ENCODE measurements around the gene GOLGA6C. TPM values are rescaled to one million over a fixed set of nuclear protein-coding genes. Genes with fewer than 3 reads are reported as not detected.

GOLGA6C gene
- total and polyA plus RNA-seq, 7 experiments from 2014 or later: not detected

DNA sequence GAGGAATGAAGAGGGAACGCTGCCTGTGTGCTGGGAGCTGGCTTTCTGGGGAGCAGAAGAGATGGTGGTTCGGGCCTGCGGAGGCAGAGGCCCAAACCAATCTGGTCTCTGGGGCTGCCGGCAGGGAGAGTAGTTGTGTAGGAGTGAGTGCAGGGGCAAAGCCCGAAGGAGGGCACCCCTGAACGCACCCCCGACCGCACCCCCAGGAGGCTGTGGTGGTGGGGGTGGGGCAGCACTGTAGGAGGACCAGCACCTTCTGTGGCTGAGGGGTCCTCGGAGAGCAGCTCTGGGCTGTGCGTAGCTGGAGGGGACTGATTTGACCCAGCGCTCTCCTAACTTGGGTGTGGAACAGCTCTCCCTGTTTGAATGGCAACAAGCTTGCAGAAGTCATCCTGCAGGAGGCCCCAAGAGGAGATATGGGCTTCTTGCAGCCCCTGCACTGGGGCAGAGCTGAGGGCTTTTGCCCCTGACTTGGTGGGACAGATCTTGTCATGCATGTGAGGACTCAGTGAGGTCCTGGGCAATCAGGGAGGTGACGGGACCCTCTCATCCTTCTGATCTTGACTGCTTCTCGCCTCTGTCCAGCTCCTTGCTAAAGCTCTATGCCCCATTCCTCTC is 30.4 kb upstream of the GOLGA6C start:
- ATAC-seq: no peak
- H3K4me1 ChIP-seq (ENCODE audit: control insufficient read depth in 2 of 2, insufficient read depth in 2 of 2, low read length in 2 of 2): no peaks in the 10 kb centered on the region
- CTCF ChIA-PET: no interaction called here
- H3K27me3 ChIP-seq (ENCODE audit: control insufficient read depth in 2 of 2, insufficient read depth in 2 of 2, low read length in 2 of 2): no peaks in the 10 kb centered on the region
- Mint-ChIP-seq H3K27ac (no peak overlapping the region), H3K4me3 (no peak overlapping the region), H3K9me3 (no peaks in the 10 kb centered on the region), H3K27me3 (peaks cover 0 to 16% (median 11%) of the 10 kb centered on the region in 5 donors), H3K4me1 (peaks cover 0 to 5% (median 0%) of the 10 kb centered on the region in 7 donors), H3K36me3 (peaks cover 0 to 3% (median 0%) of the 10 kb centered on the region in 5 donors)
- POLR2A ChIA-PET: no interaction called here
- no peaks in the 10 kb centered on the region for H3K9me3 ChIP-seq (ENCODE audit: control insufficient read depth in 2 of 3, low read length in 3 of 3)
- no peak overlapping the region for H3K4me3 ChIP-seq (ENCODE audit: low read length)
- H3K36me3 ChIP-seq (ENCODE audit: control insufficient read depth in 2 of 3, insufficient read depth in 3 of 3, low read length in 3 of 3): no peaks in the 10 kb centered on the region
- intact Hi-C loops (cut with micrococcal nuclease): no loop called here
- no peak overlapping the region for H3K27ac ChIP-seq (ENCODE audit: low read depth, low read length)
- DNase-seq: peak in 1 of 9 donors; percentile 1

DNA sequence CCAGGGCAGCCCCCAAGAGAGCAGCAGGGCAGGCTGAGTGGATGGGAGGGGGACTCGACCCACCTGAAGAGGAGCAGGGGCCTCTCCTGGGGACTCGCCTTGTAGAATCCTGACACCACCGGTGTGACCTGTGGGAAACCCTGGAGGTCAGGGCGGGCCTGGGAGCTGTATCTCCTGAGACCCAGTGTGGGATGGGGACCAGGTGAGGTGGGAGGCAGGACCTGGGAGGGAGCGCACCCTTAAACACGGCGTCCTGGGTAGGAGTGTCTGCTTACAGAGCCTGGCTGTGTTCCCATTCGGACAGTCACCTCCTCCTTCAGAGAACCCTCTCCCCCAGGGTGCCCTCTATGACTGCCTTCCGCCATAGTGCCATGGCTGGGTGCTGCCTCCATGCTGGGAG is 29.3 kb upstream of the GOLGA6C start:
- intact Hi-C loops (cut with micrococcal nuclease): no loop called here
- Histone ChIP-seq H3K27ac (ENCODE audit: low read depth, low read length) (no peak overlapping the region), H3K36me3 (ENCODE audit: control insufficient read depth in 2 of 3, insufficient read depth in 3 of 3, low read length in 3 of 3) (no peaks in the 10 kb centered on the region), H3K4me3 (ENCODE audit: low read length) (no peak overlapping the region), H3K9me3 (ENCODE audit: control insufficient read depth in 2 of 3, low read length in 3 of 3) (no peaks in the 10 kb centered on the region), H3K27me3 (ENCODE audit: control insufficient read depth in 2 of 2, insufficient read depth in 2 of 2, low read length in 2 of 2) (no peaks in the 10 kb centered on the region), H3K4me1 (ENCODE audit: control insufficient read depth in 2 of 2, insufficient read depth in 2 of 2, low read length in 2 of 2) (no peaks in the 10 kb centered on the region)
- no peak overlapping the region for H3K4me3 Mint-ChIP-seq
- CTCF ChIA-PET: no interaction called here
- H3K27ac Mint-ChIP-seq: no peak overlapping the region
- H3K9me3 Mint-ChIP-seq: no peaks in the 10 kb centered on the region
- DNase-seq: peak in 1 of 9 donors; percentile 3
- H3K4me1 Mint-ChIP-seq: peaks cover 0 to 5% (median 0%) of the 10 kb centered on the region in 7 donors
- ATAC-seq: no peak
- POLR2A ChIA-PET: no interaction called here
- peaks cover 0 to 3% (median 0%) of the 10 kb centered on the region in 5 donors for H3K36me3 Mint-ChIP-seq
- H3K27me3 Mint-ChIP-seq: peaks cover 0 to 18% (median 13%) of the 10 kb centered on the region in 5 donors

- Mint-ChIP-seq H3K9me3 (no peaks in the 10 kb centered on the region), H3K4me1 (peaks cover 0 to 5% (median 0%) of the 10 kb centered on the region in 7 donors), H3K27ac (no peak overlapping the region), H3K36me3 (peaks cover 0 to 3% (median 0%) of the 10 kb centered on the region in 5 donors), H3K4me3 (no peak overlapping the region), H3K27me3 (peaks cover 0 to 18% (median 13%) of the 10 kb centered on the region in 5 donors)
- Histone ChIP-seq H3K9me3 (ENCODE audit: control insufficient read depth in 2 of 3, low read length in 3 of 3) (no peaks in the 10 kb centered on the region), H3K27ac (ENCODE audit: low read depth, low read length) (no peak overlapping the region), H3K27me3 (ENCODE audit: control insufficient read depth in 2 of 2, insufficient read depth in 2 of 2, low read length in 2 of 2) (no peaks in the 10 kb centered on the region), H3K36me3 (ENCODE audit: control insufficient read depth in 2 of 3, insufficient read depth in 3 of 3, low read length in 3 of 3) (no peaks in the 10 kb centered on the region), H3K4me1 (ENCODE audit: control insufficient read depth in 2 of 2, insufficient read depth in 2 of 2, low read length in 2 of 2) (no peaks in the 10 kb centered on the region), H3K4me3 (ENCODE audit: low read length) (no peak overlapping the region)
- DNase-seq: peak in 1 of 9 donors; percentile 3
- ChIA-PET CTCF (no interaction called here), POLR2A (no interaction called here)
- ATAC-seq: no peak
- intact Hi-C loops (cut with micrococcal nuclease): no loop called here
Measured at GRCh38 chr15:75229191-75230015, 28.7 kb upstream of the GOLGA6C start.

DNA sequence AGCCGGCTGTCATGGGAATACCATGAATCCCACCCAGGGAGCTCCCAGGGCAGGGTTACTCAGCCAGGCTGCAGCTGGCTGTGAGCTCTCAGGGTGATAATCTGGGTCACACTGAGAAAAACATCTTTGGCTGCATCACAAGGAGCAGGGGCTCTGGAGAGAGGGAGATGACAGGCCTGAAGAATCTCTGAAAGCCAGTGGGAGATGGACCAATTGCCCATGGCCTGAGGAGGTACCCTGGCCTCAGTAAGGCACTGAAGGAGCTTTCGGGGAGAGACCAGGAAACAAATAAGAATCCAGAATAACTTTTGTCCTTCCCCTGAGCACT is 28.2 kb upstream of the GOLGA6C start:
- Histone ChIP-seq H3K4me3 (ENCODE audit: low read length) (no peak overlapping the region), H3K36me3 (ENCODE audit: control insufficient read depth in 2 of 3, insufficient read depth in 3 of 3, low read length in 3 of 3) (no peaks in the 10 kb centered on the region), H3K27me3 (ENCODE audit: control insufficient read depth in 2 of 2, insufficient read depth in 2 of 2, low read length in 2 of 2) (no peaks in the 10 kb centered on the region), H3K27ac (ENCODE audit: low read depth, low read length) (no peak overlapping the region), H3K4me1 (ENCODE audit: control insufficient read depth in 2 of 2, insufficient read depth in 2 of 2, low read length in 2 of 2) (no peaks in the 10 kb centered on the region), H3K9me3 (ENCODE audit: control insufficient read depth in 2 of 3, low read length in 3 of 3) (no peaks in the 10 kb centered on the region)
- Mint-ChIP-seq H3K36me3 (peaks cover 0 to 3% (median 0%) of the 10 kb centered on the region in 5 donors), H3K4me3 (no peak overlapping the region), H3K9me3 (no peaks in the 10 kb centered on the region), H3K27me3 (peaks cover 0 to 20% (median 11%) of the 10 kb centered on the region in 5 donors), H3K4me1 (peaks cover 0 to 5% (median 0%) of the 10 kb centered on the region in 7 donors), H3K27ac (no peak overlapping the region)
- POLR2A ChIA-PET: no interaction called here
- DNase-seq (peak in 1 of 9 donors; percentile 3), ATAC-seq (no peak)
- CTCF ChIA-PET: no interaction called here
- intact Hi-C loops (cut with micrococcal nuclease): no loop called here

GRCh38 chr15:75230551-75231371 is 27.4 kb upstream of the GOLGA6C start:
- Mint-ChIP-seq H3K36me3 (peaks cover 0 to 3% (median 0%) of the 10 kb centered on the region in 5 donors), H3K4me1 (peaks cover 0 to 5% (median 0%) of the 10 kb centered on the region in 7 donors), H3K27me3 (peaks cover 0 to 22% (median 11%) of the 10 kb centered on the region in 5 donors), H3K9me3 (no peaks in the 10 kb centered on the region), H3K27ac (no peak overlapping the region), H3K4me3 (no peak overlapping the region)
- no peaks in the 10 kb centered on the region for H3K4me1 ChIP-seq (ENCODE audit: control insufficient read depth in 2 of 2, insufficient read depth in 2 of 2, low read length in 2 of 2)
- H3K27me3 ChIP-seq (ENCODE audit: control insufficient read depth in 2 of 2, insufficient read depth in 2 of 2, low read length in 2 of 2): no peaks in the 10 kb centered on the region
- H3K9me3 ChIP-seq (ENCODE audit: control insufficient read depth in 2 of 3, low read length in 3 of 3): no peaks in the 10 kb centered on the region
- ATAC-seq (no peak), DNase-seq (peak in 1 of 9 donors; percentile 10)
- intact Hi-C loops (cut with micrococcal nuclease): no loop called here
- no peaks in the 10 kb centered on the region for H3K36me3 ChIP-seq (ENCODE audit: control insufficient read depth in 2 of 3, insufficient read depth in 3 of 3, low read length in 3 of 3)
- H3K27ac ChIP-seq (ENCODE audit: low read depth, low read length): no peak overlapping the region
- ChIA-PET CTCF (interaction anchor here (0.6 kb wide), 1 partner anchor 132 kb away, joined by 4 read pairs; no protein-coding TSS in a partner anchor), POLR2A (no interaction called here)
- H3K4me3 ChIP-seq (ENCODE audit: low read length): no peak overlapping the region

DNA sequence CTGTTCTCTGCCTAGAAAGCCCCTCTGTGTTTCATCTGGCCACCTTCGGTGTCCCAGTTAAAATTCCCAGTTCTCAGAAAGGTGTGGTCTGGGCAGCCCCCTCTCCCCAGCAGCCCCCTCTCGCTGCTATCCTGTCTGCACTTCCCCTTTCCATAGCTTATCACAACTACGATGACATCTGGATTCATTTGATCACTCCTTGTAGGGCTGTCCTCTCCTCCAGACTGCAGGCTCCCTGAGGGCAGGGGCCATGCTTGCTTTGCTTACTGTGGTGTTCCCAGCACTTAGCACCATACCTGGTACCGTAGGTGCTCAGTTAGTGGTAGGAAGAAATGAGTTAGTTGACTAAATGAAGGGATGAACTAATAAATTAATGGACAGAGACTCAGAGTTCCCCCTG is 26.3 kb upstream of the GOLGA6C start:
- no peak for DNase-seq
- intact Hi-C loops (cut with micrococcal nuclease): no loop called here
- Histone ChIP-seq H3K4me1 (ENCODE audit: control insufficient read depth in 2 of 2, insufficient read depth in 2 of 2, low read length in 2 of 2) (no peaks in the 10 kb centered on the region), H3K4me3 (ENCODE audit: low read length) (no peak overlapping the region), H3K27me3 (ENCODE audit: control insufficient read depth in 2 of 2, insufficient read depth in 2 of 2, low read length in 2 of 2) (no peaks in the 10 kb centered on the region), H3K9me3 (ENCODE audit: control insufficient read depth in 2 of 3, low read length in 3 of 3) (no peaks in the 10 kb centered on the region), H3K36me3 (ENCODE audit: control insufficient read depth in 2 of 3, insufficient read depth in 3 of 3, low read length in 3 of 3) (no peaks in the 10 kb centered on the region), H3K27ac (ENCODE audit: low read depth, low read length) (no peak overlapping the region)
- Mint-ChIP-seq H3K9me3 (no peaks in the 10 kb centered on the region), H3K4me1 (peaks cover 0 to 4% (median 0%) of the 10 kb centered on the region in 7 donors), H3K27me3 (peaks cover 0 to 22% (median 11%) of the 10 kb centered on the region in 5 donors), H3K4me3 (no peak overlapping the region), H3K27ac (no peak overlapping the region), H3K36me3 (peaks cover 0 to 3% (median 0%) of the 10 kb centered on the region in 5 donors)
- CTCF ChIA-PET: no interaction called here
- POLR2A ChIA-PET: no interaction called here
- ATAC-seq: no peak

Data from naive thymus-derived CD4-positive, alpha-beta T cell (primary cell).